Vagina (tissue), 2 donors: ENCODE measurements around the gene PRSS33.

Experiments used
- POLR2A ChIP-seq, 2 donors: fragments of 450-650 bp; IDR thresholded peaks; one replicate each; pipeline ENCODE4 v1.6.1; 2017; ENCODE audit warnings: antibody characterized with exemption in 2 of 2, mild to moderate bottlenecking in 2 of 2, moderate library complexity in 2 of 2
- TF ChIP-seq, protein P1 (sequence below), 3 experiments: fragments of 450-650 bp in 2 of 3; fragments of 200-600 bp in 1 of 3; sonication (generic) in 1 of 3; IDR thresholded peaks; one replicate each; pipeline ENCODE4 v1.5.1; 2017 to 2019; ENCODE audit warnings: antibody characterized with exemption in 3 of 3, mild to moderate bottlenecking in 2 of 3, moderate library complexity in 2 of 3

DNA sequence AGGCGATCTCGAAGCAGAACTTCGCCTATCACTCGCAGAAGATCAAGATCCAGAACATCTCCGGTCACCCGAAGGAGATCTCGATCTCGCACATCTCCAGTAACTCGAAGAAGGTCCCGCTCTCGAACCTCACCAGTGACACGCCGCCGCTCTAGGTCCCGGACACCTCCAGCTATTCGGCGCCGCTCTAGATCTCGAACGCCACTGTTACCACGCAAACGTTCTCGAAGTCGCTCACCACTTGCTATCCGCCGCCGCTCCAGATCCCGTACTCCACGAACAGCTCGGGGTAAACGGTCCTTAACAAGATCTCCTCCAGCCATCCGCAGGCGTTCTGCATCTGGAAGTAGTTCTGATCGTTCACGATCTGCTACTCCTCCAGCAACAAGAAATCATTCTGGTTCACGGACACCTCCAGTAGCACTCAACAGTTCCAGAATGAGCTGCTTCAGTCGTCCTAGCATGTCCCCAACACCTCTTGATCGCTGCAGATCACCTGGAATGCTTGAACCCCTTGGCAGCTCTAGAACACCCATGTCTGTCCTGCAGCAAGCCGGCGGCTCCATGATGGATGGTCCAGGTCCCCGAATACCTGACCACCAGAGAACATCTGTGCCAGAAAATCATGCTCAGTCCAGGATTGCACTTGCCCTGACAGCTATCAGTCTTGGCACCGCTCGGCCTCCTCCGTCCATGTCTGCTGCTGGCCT lies 20.8 kb downstream of the PRSS33 start:
- TF ChIP-seq, protein P1, sequence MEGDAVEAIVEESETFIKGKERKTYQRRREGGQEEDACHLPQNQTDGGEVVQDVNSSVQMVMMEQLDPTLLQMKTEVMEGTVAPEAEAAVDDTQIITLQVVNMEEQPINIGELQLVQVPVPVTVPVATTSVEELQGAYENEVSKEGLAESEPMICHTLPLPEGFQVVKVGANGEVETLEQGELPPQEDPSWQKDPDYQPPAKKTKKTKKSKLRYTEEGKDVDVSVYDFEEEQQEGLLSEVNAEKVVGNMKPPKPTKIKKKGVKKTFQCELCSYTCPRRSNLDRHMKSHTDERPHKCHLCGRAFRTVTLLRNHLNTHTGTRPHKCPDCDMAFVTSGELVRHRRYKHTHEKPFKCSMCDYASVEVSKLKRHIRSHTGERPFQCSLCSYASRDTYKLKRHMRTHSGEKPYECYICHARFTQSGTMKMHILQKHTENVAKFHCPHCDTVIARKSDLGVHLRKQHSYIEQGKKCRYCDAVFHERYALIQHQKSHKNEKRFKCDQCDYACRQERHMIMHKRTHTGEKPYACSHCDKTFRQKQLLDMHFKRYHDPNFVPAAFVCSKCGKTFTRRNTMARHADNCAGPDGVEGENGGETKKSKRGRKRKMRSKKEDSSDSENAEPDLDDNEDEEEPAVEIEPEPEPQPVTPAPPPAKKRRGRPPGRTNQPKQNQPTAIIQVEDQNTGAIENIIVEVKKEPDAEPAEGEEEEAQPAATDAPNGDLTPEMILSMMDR (IDR thresholded peaks at IDR 0.05) = no peak
- TF ChIP-seq POLR2A (IDR thresholded peaks at IDR 0.05) = no peak
